Measurements from ENCODE around the gene FLII. TPM values are rescaled to one million over a fixed set of nuclear protein-coding genes. Genes with fewer than 3 reads are reported as not detected.

The FLII gene
- total and polyA plus RNA-seq, 2 of the 13 experiments (the other 11 are each of a cell fraction or from before 2014, with no cell fraction given) = 130 to 303 TPM

DNA sequence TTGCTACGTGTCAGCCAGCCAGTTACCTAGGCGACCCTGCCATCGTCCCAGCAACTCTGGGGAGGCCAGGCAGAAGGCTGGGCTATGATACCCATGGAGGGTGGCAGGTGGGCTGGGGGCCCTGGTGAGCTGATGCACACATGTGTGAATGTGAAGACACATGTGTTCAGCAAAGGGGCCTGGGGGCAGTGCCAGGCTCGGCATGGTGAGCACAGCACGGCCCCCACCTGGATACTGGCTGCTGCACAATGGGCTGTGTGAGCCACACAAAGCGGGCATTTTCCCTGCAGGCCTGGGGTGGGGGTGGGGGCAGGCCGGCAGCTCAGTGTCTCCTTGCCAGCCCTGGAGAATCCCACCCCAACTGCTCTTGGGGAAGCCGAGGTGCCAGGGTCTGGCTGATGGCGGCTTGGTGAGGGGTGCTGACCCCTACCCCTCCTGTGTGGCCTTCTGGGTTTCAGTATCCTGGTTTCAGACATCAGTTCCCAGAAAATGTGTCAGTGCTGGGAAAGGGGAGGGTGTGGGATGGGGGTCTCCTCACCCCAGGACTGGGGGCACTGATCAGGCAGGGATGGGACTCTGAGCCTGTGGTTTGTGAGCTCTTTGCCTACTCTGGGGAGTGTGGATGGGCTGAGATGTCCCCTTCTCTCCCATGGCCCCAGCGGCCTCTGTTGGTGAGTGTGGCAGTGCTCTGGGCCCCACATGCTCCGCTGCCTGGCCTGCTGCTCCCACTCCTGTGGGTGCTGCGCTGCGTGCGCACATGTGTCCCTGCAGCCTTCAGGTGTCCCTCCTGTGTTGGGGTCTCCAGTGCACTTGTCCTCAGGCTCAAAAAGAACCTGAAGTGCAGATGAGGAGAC lies 28.0 kb downstream of the FLII start:
- no peak overlapping the region for H3K4me2 ChIP-seq (ENCODE audit: low read depth, low read length)
- no peak for ATAC-seq
- H3K79me2 ChIP-seq (ENCODE audit: insufficient read depth, low read length) = peaks cover 21% of the 10 kb centered on the region
- FAIRE-seq = no peak
- H3K9me3 ChIP-seq (ENCODE audit: low read length) = no peaks in the 10 kb centered on the region
- WGBS (ENCODE audit: low lambda C conversion rate) = 57% methylated on average over 4 of the region's 14 CpGs
- no peak for DNase-seq (ENCODE audit: low spot score)
- intact Hi-C loops (cut with micrococcal nuclease; ENCODE audit: unreplicated experiment) = no loop called here
- peaks cover 4% of the 10 kb centered on the region; the same call in 1 of the 2 replicates for H4K20me1 ChIP-seq (ENCODE audit: insufficient read depth, low read length)
- no TSS peak for BruUV-seq (replicated peaks)
- peaks cover 8 to 23% of the 10 kb centered on the region in 2 experiments; a peak in 4 of 5 replicates for H3K36me3 ChIP-seq (replicated peaks in 1 of 2; ENCODE audit: control insufficient read depth in 1 of 2, insufficient read depth in 2 of 2, low read length in 2 of 2)
- TF ChIP-seq, protein P1, sequence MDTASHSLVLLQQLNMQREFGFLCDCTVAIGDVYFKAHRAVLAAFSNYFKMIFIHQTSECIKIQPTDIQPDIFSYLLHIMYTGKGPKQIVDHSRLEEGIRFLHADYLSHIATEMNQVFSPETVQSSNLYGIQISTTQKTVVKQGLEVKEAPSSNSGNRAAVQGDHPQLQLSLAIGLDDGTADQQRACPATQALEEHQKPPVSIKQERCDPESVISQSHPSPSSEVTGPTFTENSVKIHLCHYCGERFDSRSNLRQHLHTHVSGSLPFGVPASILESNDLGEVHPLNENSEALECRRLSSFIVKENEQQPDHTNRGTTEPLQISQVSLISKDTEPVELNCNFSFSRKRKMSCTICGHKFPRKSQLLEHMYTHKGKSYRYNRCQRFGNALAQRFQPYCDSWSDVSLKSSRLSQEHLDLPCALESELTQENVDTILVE (CRISPR knock-in tag; IDR thresholded peaks at IDR 0.05) = no peak
- TF ChIP-seq CC2D1A (CRISPR knock-in tag; IDR thresholded peaks at IDR 0.05) = no peak
- TF ChIP-seq REPIN1 (CRISPR knock-in tag; IDR thresholded peaks at IDR 0.05; ENCODE audit: borderline replicate concordance, low read depth) = no peak
- no peak for TF ChIP-seq ZNF224 (CRISPR knock-in tag; IDR thresholded peaks at IDR 0.05)
- TF ChIP-seq TOE1 (CRISPR knock-in tag; IDR thresholded peaks at IDR 0.05) = no peak
- TF ChIP-seq ZFYVE20 (CRISPR knock-in tag; IDR thresholded peaks at IDR 0.05; ENCODE audit: borderline replicate concordance, low read depth) = no peak
- TF ChIP-seq, protein P2, sequence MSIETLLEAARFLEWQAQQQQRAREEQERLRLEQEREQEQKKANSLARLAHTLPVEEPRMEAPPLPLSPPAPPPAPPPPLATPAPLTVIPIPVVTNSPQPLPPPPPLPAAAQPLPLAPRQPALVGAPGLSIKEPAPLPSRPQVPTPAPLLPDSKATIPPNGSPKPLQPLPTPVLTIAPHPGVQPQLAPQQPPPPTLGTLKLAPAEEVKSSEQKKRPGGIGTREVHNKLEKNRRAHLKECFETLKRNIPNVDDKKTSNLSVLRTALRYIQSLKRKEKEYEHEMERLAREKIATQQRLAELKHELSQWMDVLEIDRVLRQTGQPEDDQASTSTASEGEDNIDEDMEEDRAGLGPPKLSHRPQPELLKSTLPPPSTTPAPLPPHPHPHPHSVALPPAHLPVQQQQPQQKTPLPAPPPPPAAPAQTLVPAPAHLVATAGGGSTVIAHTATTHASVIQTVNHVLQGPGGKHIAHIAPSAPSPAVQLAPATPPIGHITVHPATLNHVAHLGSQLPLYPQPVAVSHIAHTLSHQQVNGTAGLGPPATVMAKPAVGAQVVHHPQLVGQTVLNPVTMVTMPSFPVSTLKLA (IDR thresholded peaks at IDR 0.05) = peak; percentile 90
- TF ChIP-seq, protein P3, sequence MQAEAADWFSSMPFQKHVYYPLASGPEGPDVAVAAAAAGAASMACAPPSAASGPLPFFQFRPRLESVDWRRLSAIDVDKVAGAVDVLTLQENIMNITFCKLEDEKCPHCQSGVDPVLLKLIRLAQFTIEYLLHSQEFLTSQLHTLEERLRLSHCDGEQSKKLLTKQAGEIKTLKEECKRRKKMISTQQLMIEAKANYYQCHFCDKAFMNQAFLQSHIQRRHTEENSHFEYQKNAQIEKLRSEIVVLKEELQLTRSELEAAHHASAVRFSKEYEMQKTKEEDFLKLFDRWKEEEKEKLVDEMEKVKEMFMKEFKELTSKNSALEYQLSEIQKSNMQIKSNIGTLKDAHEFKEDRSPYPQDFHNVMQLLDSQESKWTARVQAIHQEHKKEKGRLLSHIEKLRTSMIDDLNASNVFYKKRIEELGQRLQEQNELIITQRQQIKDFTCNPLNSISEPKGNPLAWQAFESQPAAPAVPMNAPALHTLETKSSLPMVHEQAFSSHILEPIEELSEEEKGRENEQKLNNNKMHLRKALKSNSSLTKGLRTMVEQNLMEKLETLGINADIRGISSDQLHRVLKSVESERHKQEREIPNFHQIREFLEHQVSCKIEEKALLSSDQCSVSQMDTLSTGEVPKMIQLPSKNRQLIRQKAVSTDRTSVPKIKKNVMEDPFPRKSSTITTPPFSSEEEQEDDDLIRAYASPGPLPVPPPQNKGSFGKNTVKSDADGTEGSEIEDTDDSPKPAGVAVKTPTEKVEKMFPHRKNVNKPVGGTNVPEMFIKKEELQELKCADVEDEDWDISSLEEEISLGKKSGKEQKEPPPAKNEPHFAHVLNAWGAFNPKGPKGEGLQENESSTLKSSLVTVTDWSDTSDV (CRISPR knock-in tag; IDR thresholded peaks at IDR 0.05) = no peak
- TF ChIP-seq RBM22 (optimal IDR thresholded peaks at IDR 0.05; ENCODE audit: low read length) = no peak
- in situ Hi-C loops (cut with HindIII; ENCODE audit: extremely low pct_ligation_motif_present, low pct_unique_long_range_greater_than_20kb) = no loop called here
- ChIA-PET CTCF (ENCODE audit: low intra/inter-chr PET ratio, low total read pairs) (no interaction called here), POLR2A (no interaction called here)
- H2AFZ ChIP-seq (ENCODE audit: low read length) = no peak overlapping the region
- no peak overlapping the region for H3K9ac ChIP-seq (ENCODE audit: insufficient read depth, low read depth, low read length)
- H3K4me3 ChIP-seq (replicated peaks in 1 of 3; ENCODE audit: insufficient read depth in 1 of 3, low read depth in 2 of 3, low read length in 3 of 3) = no peak overlapping the region
- H3K4me1 ChIP-seq (ENCODE audit: insufficient read depth, low read length) = peaks cover 38% of the 10 kb centered on the region
- no peak overlapping the region for H3K27ac ChIP-seq (ENCODE audit: extremely low read length, insufficient read depth, low read length)
- H3K27me3 ChIP-seq (ENCODE audit: control insufficient read depth in 1 of 2, insufficient read depth in 2 of 2, low read length in 2 of 2) = no peaks in the 10 kb centered on the region

Data from HepG2 (cell line).